GM19438 (cell line): ENCODE measurements around the gene PP2D1.
"Not testable (repeated sequence)": the region's sequence is repeated elsewhere in the genome, so short reads cannot be mapped to it uniquely, and the experiment has no call there.

Experiments
- ATAC-seq: cut with Tn5 transposase; IDR thresholded peaks from one replicate; pipeline ENCODE4 v1.9.1; 2021; ENCODE audit warnings: low read depth; ENCODE audit not compliant: unreplicated experiment

PP2D1 gene

GRCh38 chr3:20040548-20041196 is 28.6 kb upstream of the PP2D1 start:
- ATAC-seq, result peak; percentile 39

GRCh38 chr3:20039765-20040547 is 27.9 kb upstream of the PP2D1 start, which contains the start of gene KAT2B:
KAT2B (plus strand) TSS chr3:20040446; CDS start chr3:20040478, 32 bp downstream.
- peak; percentile 46 for ATAC-seq

- ATAC-seq, result no peak
These were observed 27.4 kb upstream of the PP2D1 start for GRCh38 chr3:20039466-20039764.

- no peak for ATAC-seq
These were observed 26.8 kb upstream of the PP2D1 start for GRCh38 chr3:20038699-20039465.

- ATAC-seq, result no peak
These were observed 25.4 kb upstream of the PP2D1 start for GRCh38 chr3:20037255-20037996.

- ATAC-seq, result no peak
These were observed 23.0 kb upstream of the PP2D1 start for GRCh38 chr3:20035019-20035418.

GRCh38 chr3:20031939-20032338 is 19.9 kb upstream of the PP2D1 start:
- not testable (repeated sequence) for ATAC-seq

- no peak for ATAC-seq
These were observed 16.9 kb upstream of the PP2D1 start for GRCh38 chr3:20028905-20029331.

GRCh38 chr3:20027136-20027535 is 15.1 kb upstream of the PP2D1 start:
- no peak for ATAC-seq

- ATAC-seq, result no peak
These were observed 11.8 kb upstream of the PP2D1 start for GRCh38 chr3:20023623-20024405.

- no peak for ATAC-seq
These were observed 11.0 kb upstream of the PP2D1 start for GRCh38 chr3:20022954-20023622.

GRCh38 chr3:20016076-20016475 is 4.0 kb upstream of the PP2D1 start:
- not testable (repeated sequence) for ATAC-seq

- ATAC-seq, result no peak
These were observed 3.5 kb upstream of the PP2D1 start for GRCh38 chr3:20015525-20015924.

- ATAC-seq, result no peak
These were observed 1.3 kb upstream of the PP2D1 start for GRCh38 chr3:20013396-20013795.

- no peak for ATAC-seq
These were observed 3.4 kb downstream of the PP2D1 start for GRCh38 chr3:20008646-20009045.

- ATAC-seq, result no peak
These were observed 4.1 kb downstream of the PP2D1 start for GRCh38 chr3:20007960-20008359.

- ATAC-seq, result no peak
These were observed 10.1 kb downstream of the PP2D1 start for GRCh38 chr3:20001932-20002331.

- ATAC-seq, result no peak
These were observed 14.6 kb downstream of the PP2D1 start for GRCh38 chr3:19997502-19997901.

- no peak for ATAC-seq
These were observed 17.3 kb downstream of the PP2D1 start for GRCh38 chr3:19994796-19995195.
